HEK293T (cell line): Measurements from ENCODE around the gene CASZ1.

Experiments used
- ARNT ChIP-seq: fragments of 450-650 bp; IDR thresholded peaks from 2 replicates; pipeline ENCODE4 v1.6.1; 2017; ENCODE audit warnings: mild to moderate bottlenecking
- BHLHE40 ChIP-seq: fragments of 450-650 bp; IDR thresholded peaks from 2 replicates; pipeline ENCODE4 v1.6.1; 2016; ENCODE audit warnings: mild to moderate bottlenecking, moderate library complexity, borderline replicate concordance
- CTBP1 ChIP-seq: fragments of 450-650 bp; IDR thresholded peaks from 2 replicates; pipeline ENCODE4 v1.6.1; 2016; ENCODE audit warnings: borderline replicate concordance
- FOXA1 ChIP-seq: fragments of 450-650 bp; IDR thresholded peaks from 2 replicates; pipeline ENCODE4 v1.6.1; 2016; ENCODE audit warnings: mild to moderate bottlenecking
- FOXK2 ChIP-seq: fragments of 450-650 bp; IDR thresholded peaks from 2 replicates; pipeline ENCODE4 v1.6.1; 2016; ENCODE audit warnings: mild to moderate bottlenecking
- NFRKB ChIP-seq: fragments of 450-650 bp; IDR thresholded peaks from 2 replicates; pipeline ENCODE4 v1.6.1; 2016; ENCODE audit warnings: mild to moderate bottlenecking, moderate library complexity
- SUZ12 ChIP-seq: fragments of 450-650 bp; IDR thresholded peaks from 2 replicates; pipeline ENCODE4 v1.6.1; 2016; ENCODE audit warnings: mild to moderate bottlenecking

- TF ChIP-seq FOXA1 (no peak), SUZ12 (no peak), BHLHE40 (no peak), ARNT (no peak), NFRKB (no peak), FOXK2 (no peak), CTBP1 (no peak)
Observed at GRCh38 chr1:10629816-10630571, 166.5 kb downstream of the CASZ1 start.
